HepG2 (cell line): Measurements from ENCODE around the gene LAMTOR2. TPM values are rescaled to one million over a fixed set of nuclear protein-coding genes. Genes with fewer than 3 reads are reported as not detected.
A peak's percentile ranks its signal among the peaks of the same experiment; 100 is the strongest.

ENCODE experiments used
- ATAC-seq: fragments of 200-7000 bp; cut with Tn5 transposase; 3 replicates; pipeline ENCODE4 v1.9.1; 2020; ENCODE audit warnings: mild to moderate bottlenecking, moderate library complexity
- BruUV-seq: library from RNA; stranded (reverse); fragments of 400-500 nt; replicated peaks from 2 replicates; lab custom pipeline; 2021; lab: Mats Ljungman, UMichigan
- CTCF ChIA-PET: fragments of 300-600 bp; formaldehyde crosslinking; extraction: SDS; loops from one replicate; lab custom pipeline; 2021; ENCODE audit warnings: low total read pairs, inconsistent platforms, low intra/inter-chr PET ratio; lab: Yijun Ruan, JAX
- POLR2A ChIA-PET: fragments of 350-600 bp; sonication (Branson Sonifier 250); formaldehyde crosslinking; loops from one replicate; lab custom pipeline; 2020; ENCODE audit warnings: antibody characterized with exemption, inconsistent platforms; lab: Yijun Ruan, JAX
- DNase-seq: peaks from one replicate; pipeline ENCODE4 v3.0.0-alpha.2; 2015; ENCODE audit warnings: low spot score
- FAIRE-seq: peaks from 3 replicates; lab custom pipeline; 2011; peaks lifted over from hg19 to GRCh38; lab: Jason Lieb, UNC
- H2AFZ ChIP-seq: one replicate; pipeline ENCODE4 v1.6.1; 2011; ENCODE audit warnings: low read length, inconsistent platforms
- H3K27ac ChIP-seq: fragments of 300-600 bp; 3 replicates; pipeline ENCODE4 v1.8.0; 2011; ENCODE audit warnings: mixed run types, mild to moderate bottlenecking, mixed read lengths, low read length, inconsistent platforms; ENCODE audit not compliant: insufficient read depth; ENCODE audit errors: extremely low read length
- H3K27me3 ChIP-seq, 2 experiments: fragments of 200-600 bp in 1 of 2; 2 replicates in 1 of 2; 3 replicates in 1 of 2; pipeline versions ENCODE4 v1.6.0 to v1.8.0; 2011; ENCODE audit warnings: low read length in 2 of 2, mild to moderate bottlenecking in 2 of 2, moderate library complexity in 2 of 2, inconsistent platforms in 1 of 2; ENCODE audit not compliant: insufficient read depth in 2 of 2, control insufficient read depth in 1 of 2
- H3K36me3 ChIP-seq, 2 experiments: fragments of 200-600 bp in 1 of 2; replicated peaks in 1 of 2; 2 replicates in 1 of 2; 3 replicates in 1 of 2; pipeline versions ENCODE4 v1.5.1 to v1.8.0; 2011; ENCODE audit warnings: low read length in 2 of 2, inconsistent platforms in 1 of 2; ENCODE audit not compliant: insufficient read depth in 2 of 2, control insufficient read depth in 1 of 2
- H3K4me1 ChIP-seq: 2 replicates; pipeline ENCODE4 v1.5.1; 2012; ENCODE audit warnings: low read length, inconsistent platforms; ENCODE audit not compliant: insufficient read depth
- H3K4me2 ChIP-seq: 2 replicates; pipeline ENCODE4 v1.6.0; 2011; ENCODE audit warnings: low read depth, low read length, inconsistent platforms
- H3K4me3 ChIP-seq, 3 experiments: fragments of 200-600 bp in 1 of 3; sonication (generic), shearing (Covaris generic) in 1 of 3; replicated peaks in 1 of 3; 2 replicates each; pipeline ENCODE4 v1.5.1; 2011 to 2016; ENCODE audit warnings: low read length in 3 of 3, inconsistent platforms in 2 of 3, low read depth in 2 of 3, mild to moderate bottlenecking in 2 of 3, control low read depth in 1 of 3, mixed read lengths in 1 of 3; ENCODE audit not compliant: insufficient read depth in 1 of 3
- H3K79me2 ChIP-seq: one replicate; pipeline ENCODE4 v1.6.1; 2011; ENCODE audit warnings: low read length, inconsistent platforms; ENCODE audit not compliant: insufficient read depth
- H3K9ac ChIP-seq: 2 replicates; pipeline ENCODE4 v1.6.0; 2011; ENCODE audit warnings: mild to moderate bottlenecking, low read depth, low read length, inconsistent platforms; ENCODE audit not compliant: insufficient read depth
- H3K9me3 ChIP-seq: 2 replicates; pipeline ENCODE4 v1.5.1; 2012; ENCODE audit warnings: mild to moderate bottlenecking, low read length
- H4K20me1 ChIP-seq: 2 replicates; pipeline ENCODE4 v1.6.0; 2011; ENCODE audit warnings: inconsistent platforms, mild to moderate bottlenecking, low read length, moderate library complexity; ENCODE audit not compliant: insufficient read depth
- CHCHD3 ChIP-seq: sonication (generic); formaldehyde crosslinking; IDR thresholded peaks from 2 replicates; pipeline ENCODE4 v1.8.0; 2022; ENCODE audit warnings: mild to moderate bottlenecking, missing genetic modification reagents, moderate library complexity
- EP300 ChIP-seq, 3 experiments: sonication (generic) in 1 of 3; formaldehyde crosslinking in 1 of 3; IDR thresholded peaks; 2 replicates each; pipeline versions ENCODE4 v1.5.1 to v1.6.1; 2011 to 2020; ENCODE audit warnings: low read depth in 2 of 3, low read length in 2 of 3, borderline replicate concordance in 1 of 3, improper control_type of control experiment in 1 of 3, mild to moderate bottlenecking in 1 of 3, missing genetic modification reagents in 1 of 3, moderate library complexity in 1 of 3
- RBFOX2 ChIP-seq: fragments of 200-400 bp; formaldehyde crosslinking; IDR thresholded peaks from 2 replicates; pipeline ENCODE4 v1.6.1; 2017; ENCODE audit warnings: low read depth, mild to moderate bottlenecking, low read length
- ZBTB38 ChIP-seq: sonication (generic); formaldehyde crosslinking; IDR thresholded peaks from 2 replicates; pipeline ENCODE4 v1.5.1; 2020; ENCODE audit warnings: mild to moderate bottlenecking, missing genetic modification reagents
- ZSCAN22 ChIP-seq: sonication (generic); formaldehyde crosslinking; IDR thresholded peaks from 2 replicates; pipeline ENCODE4 v1.4.0; 2020; ENCODE audit warnings: mild to moderate bottlenecking, missing genetic modification reagents
- WGBS: methylation state at CpG from one replicate; pipeline ENCODE4 v1.1.6; 2017; ENCODE audit warnings: low lambda C conversion rate; 5-methylcytosine and 5-hydroxymethylcytosine counted together
- in situ Hi-C: cut with HindIII; loops from 2 replicates; pipeline ENCODE4 v1.10.0; 2017; ENCODE audit warnings: low pct_unique_long_range_greater_than_20kb; ENCODE audit not compliant: extremely low pct_ligation_motif_present
- intact Hi-C: fragments of 100-400 bp; cut with micrococcal nuclease; formaldehyde crosslinking; loops from one replicate; pipeline ENCODE4 v1.10.0; 2022; ENCODE audit not compliant: unreplicated experiment
- polyA plus RNA-seq, 8 experiments: library from polyadenylated mRNA; depleted of rRNA in 3 of 8; stranded (reverse) in 7 of 8; unstranded in 1 of 8; fragments of >200 nt; fragmentation: Illumina TruSeq in 4 of 8; extraction: Trizol in 4 of 8; gene quantifications; 2 replicates each; pipeline versions ENCODE4 v1.2.1 to v1.2.3, GENCODE V29; 2011 to 2016; ENCODE audit warnings: low read depth in 4 of 8, missing spikeins in 1 of 8, mixed read lengths in 1 of 8; ENCODE audit not compliant: insufficient read depth in 1 of 8
- total RNA-seq, 5 experiments: library from RNA; depleted of rRNA; stranded (reverse); fragments of >200 nt; fragmentation: Illumina TruSeq; extraction: Trizol; gene quantifications; 2 replicates each; pipeline ENCODE4 v1.2.3, GENCODE V29; 2016; ENCODE audit warnings: low read depth in 1 of 5
- TF ChIP-seq, protein P1 (sequence below): sonication (generic); formaldehyde crosslinking; IDR thresholded peaks from 2 replicates; pipeline ENCODE4 v1.5.0; 2020; ENCODE audit warnings: missing genetic modification reagents

LAMTOR2 gene
- total and polyA plus RNA-seq, 2 of the 13 experiments (the other 11 are each of a cell fraction or from before 2014, with no cell fraction given) = 36.5 to 66.4 TPM

- DNase-seq = no peak
- no peak for FAIRE-seq
- no peak for ATAC-seq
- H3K36me3 ChIP-seq = peaks cover 5 to 14% of the 10 kb centered on the region in 2 experiments; a peak in 4 of 5 replicates
- TF ChIP-seq EP300 (IDR thresholded peaks at IDR 0.05; ENCODE audit: low read depth in 2 of 2, low read length in 2 of 2) (no peak), EP300 (CRISPR knock-in tag; IDR thresholded peaks at IDR 0.05; ENCODE audit: borderline replicate concordance) (no peak), ZSCAN22 (CRISPR knock-in tag) (no peak)
- TF ChIP-seq, protein P1, sequence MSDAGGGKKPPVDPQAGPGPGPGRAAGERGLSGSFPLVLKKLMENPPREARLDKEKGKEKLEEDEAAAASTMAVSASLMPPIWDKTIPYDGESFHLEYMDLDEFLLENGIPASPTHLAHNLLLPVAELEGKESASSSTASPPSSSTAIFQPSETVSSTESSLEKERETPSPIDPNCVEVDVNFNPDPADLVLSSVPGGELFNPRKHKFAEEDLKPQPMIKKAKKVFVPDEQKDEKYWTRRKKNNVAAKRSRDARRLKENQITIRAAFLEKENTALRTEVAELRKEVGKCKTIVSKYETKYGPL (CRISPR knock-in tag) = no peak
- peaks cover 12% of the 10 kb centered on the region for H3K79me2 ChIP-seq
- H3K27me3 ChIP-seq = no peaks in the 10 kb centered on the region
- peak overlapping the region; percentile 11 for H3K27ac ChIP-seq
- H3K4me2 ChIP-seq = no peak overlapping the region
- BruUV-seq = no TSS peak
- ChIA-PET POLR2A (no interaction called here), CTCF (no interaction called here)
- intact Hi-C loops = no loop called here
- WGBS = 69% methylated on average over 4 of the region's 4 CpGs
- no peak overlapping the region for H2AFZ ChIP-seq
- H3K4me3 ChIP-seq = no peak overlapping the region
- no peak overlapping the region for H3K9ac ChIP-seq
- H3K4me1 ChIP-seq = peaks cover 45% of the 10 kb centered on the region
- in situ Hi-C loops = no loop called here
- H3K9me3 ChIP-seq = no peaks in the 10 kb centered on the region
- peaks cover 2% of the 10 kb centered on the region; the same call in 1 of the 2 replicates for H4K20me1 ChIP-seq
Observed at GRCh38 chr1:156075775-156076204, 21.2 kb downstream of the LAMTOR2 start.

GRCh38 chr1:156076609-156077429 is 22.2 kb downstream of the LAMTOR2 start:
- no peak for FAIRE-seq
- no TSS peak for BruUV-seq
- WGBS = 97% methylated on average over 65 of the region's 73 CpGs
- intact Hi-C loops = no loop called here
- Histone ChIP-seq H4K20me1 (peaks cover 2% of the 10 kb centered on the region; the same call in 1 of the 2 replicates), H3K4me3 (no peak overlapping the region), H3K27me3 (no peaks in the 10 kb centered on the region), H3K4me2 (no peak overlapping the region), H3K27ac (no peak overlapping the region), H3K36me3 (peaks cover 5 to 14% of the 10 kb centered on the region in 2 experiments; a peak in 4 of 5 replicates), H3K9ac (no peak overlapping the region)
- ChIA-PET POLR2A (no interaction called here), CTCF (no interaction called here)
- no peak for DNase-seq
- in situ Hi-C loops = no loop called here
- no peak for ATAC-seq
- TF ChIP-seq CHCHD3 (no peak), RBFOX2 (peak; percentile 18; the same call in 1 of the 2 replicates), ZBTB38 (CRISPR knock-in tag) (peak; percentile 82)
- TF ChIP-seq, all 625 proteins: peak for 2
- Histone ChIP-seq H3K9me3 (no peaks in the 10 kb centered on the region), H3K4me1 (peaks cover 49% of the 10 kb centered on the region), H3K79me2 (peaks cover 17% of the 10 kb centered on the region), H2AFZ (no peak overlapping the region)
